Endodermal cell (in vitro differentiated cells): Measurements from ENCODE around the gene ROBO1. TPM values are rescaled to one million over a fixed set of nuclear protein-coding genes. Genes with fewer than 3 reads are reported as not detected.

Source experiments
- DNase-seq: peaks from one replicate; pipeline ENCODE4 v3.0.0-alpha.2; 2017
- H3K27ac ChIP-seq: 2 replicates; pipeline ENCODE4 v1.5.1; 2013; ENCODE audit warnings: mild to moderate bottlenecking, low read depth, low read length, moderate library complexity
- H3K27me3 ChIP-seq: 2 replicates; pipeline ENCODE4 v1.6.1; 2013; ENCODE audit warnings: mild to moderate bottlenecking, low read length, moderate library complexity; ENCODE audit not compliant: insufficient read depth, control insufficient read depth, poor library complexity, severe bottlenecking
- H3K36me3 ChIP-seq: 2 replicates; pipeline ENCODE4 v1.7.0; 2013; ENCODE audit warnings: mild to moderate bottlenecking, low read length, moderate library complexity; ENCODE audit not compliant: control insufficient read depth, insufficient read depth
- H3K4me1 ChIP-seq: one replicate; pipeline ENCODE4 v1.7.0; 2013; ENCODE audit warnings: low read length; ENCODE audit not compliant: control insufficient read depth, insufficient read depth
- H3K4me3 ChIP-seq: 2 replicates; pipeline ENCODE4 v1.5.1; 2013; ENCODE audit warnings: mild to moderate bottlenecking, low read length, moderate library complexity
- H3K9ac ChIP-seq: 2 replicates; pipeline ENCODE4 v1.6.1; 2013; ENCODE audit warnings: mild to moderate bottlenecking, low read length, moderate library complexity; ENCODE audit not compliant: poor library complexity, severe bottlenecking; ENCODE audit errors: extremely low read depth
- H3K9me3 ChIP-seq: 2 replicates; pipeline ENCODE4 v1.6.1; 2013; ENCODE audit warnings: mild to moderate bottlenecking, low read length, moderate library complexity; ENCODE audit not compliant: control insufficient read depth
- H3K27ac Mint-ChIP-seq: 2 replicates; pipeline ENCODE4 v1.8.0; 2020; ENCODE audit warnings: mixed read lengths
- H3K27me3 Mint-ChIP-seq: 2 replicates; pipeline ENCODE4 v1.8.0; 2021; ENCODE audit warnings: mild to moderate bottlenecking, mixed read lengths; ENCODE audit not compliant: insufficient read depth
- H3K36me3 Mint-ChIP-seq: 2 replicates; pipeline ENCODE4 v1.8.0; 2020; ENCODE audit warnings: low read depth, mixed read lengths
- H3K4me1 Mint-ChIP-seq: 2 replicates; pipeline ENCODE4 v1.8.0; 2020; ENCODE audit warnings: mixed read lengths
- H3K4me3 Mint-ChIP-seq: 2 replicates; pipeline ENCODE4 v1.8.0; 2020; ENCODE audit warnings: mild to moderate bottlenecking, moderate library complexity, mixed read lengths
- H3K9me3 Mint-ChIP-seq: 2 replicates; pipeline ENCODE4 v1.8.0; 2020; ENCODE audit warnings: mild to moderate bottlenecking, mixed read lengths
- CTCF ChIP-seq: fragments of 200-600 bp; sonication (generic); conservative IDR thresholded peaks from 2 replicates; pipeline ENCODE4 v1.5.0; 2021; ENCODE audit warnings: antibody characterized with exemption, mild to moderate bottlenecking
- WGBS, 2 experiments: methylation state at CpG; one replicate each; pipeline versions ENCODE4 v1.1.5 to v1.1.7; 2013; ENCODE audit warnings: missing lambda C conversion rate in 2 of 2, mixed read lengths in 1 of 2; ENCODE audit not compliant: insufficient coverage in 1 of 2, insufficient read length in 1 of 2; 5-methylcytosine and 5-hydroxymethylcytosine counted together
- total RNA-seq, 2 donors: library from RNA; stranded (reverse); fragmentation: NEBNext Ultra II Directional in 1 of 2; extraction: Animal tissue kit (Norgen Biotek cat#: 25700) in 1 of 2; gene quantifications; 2 replicates in 1 of 2; 3 replicates in 1 of 2; pipeline ENCODE4 v1.2.1, GENCODE V29; 2021

ROBO1 gene
- total RNA-seq, 2 donors from 2014 or later = 74.8 to 75.9 TPM

GRCh38 chr3:79159736-79160135, 608.1 kb downstream of the ROBO1 start:
- Mint-ChIP-seq H3K27me3 (no peaks in the 10 kb centered on the region), H3K4me1 (no peaks in the 10 kb centered on the region), H3K4me3 (no peak overlapping the region), H3K27ac (no peak overlapping the region), H3K36me3 (no peaks in the 10 kb centered on the region), H3K9me3 (no peaks in the 10 kb centered on the region)
- WGBS, 2 experiments = 90 to 100% methylated on average over 2 of the region's 2 CpGs
- Histone ChIP-seq H3K27ac (no peak overlapping the region), H3K4me3 (no peak overlapping the region), H3K36me3 (no peaks in the 10 kb centered on the region), H3K27me3 (no peaks in the 10 kb centered on the region), H3K9me3 (no peaks in the 10 kb centered on the region), H3K9ac (no peak overlapping the region), H3K4me1 (no peaks in the 10 kb centered on the region)
- TF ChIP-seq CTCF = no peak
- no peak for DNase-seq

GRCh38 chr3:79157191-79157590, 610.6 kb downstream of the ROBO1 start:
- Histone ChIP-seq H3K4me3 (no peak overlapping the region), H3K27me3 (no peaks in the 10 kb centered on the region), H3K4me1 (no peaks in the 10 kb centered on the region), H3K9ac (no peak overlapping the region), H3K27ac (no peak overlapping the region), H3K36me3 (no peaks in the 10 kb centered on the region), H3K9me3 (peaks cover under 1% of the 10 kb centered on the region)
- no peaks in the 10 kb centered on the region for H3K4me1 Mint-ChIP-seq
- no peak for TF ChIP-seq CTCF
- no peaks in the 10 kb centered on the region for H3K9me3 Mint-ChIP-seq
- H3K27me3 Mint-ChIP-seq = no peaks in the 10 kb centered on the region
- no peak for DNase-seq
- H3K36me3 Mint-ChIP-seq = no peaks in the 10 kb centered on the region
- H3K27ac Mint-ChIP-seq = no peak overlapping the region
- H3K4me3 Mint-ChIP-seq = no peak overlapping the region

DNA sequence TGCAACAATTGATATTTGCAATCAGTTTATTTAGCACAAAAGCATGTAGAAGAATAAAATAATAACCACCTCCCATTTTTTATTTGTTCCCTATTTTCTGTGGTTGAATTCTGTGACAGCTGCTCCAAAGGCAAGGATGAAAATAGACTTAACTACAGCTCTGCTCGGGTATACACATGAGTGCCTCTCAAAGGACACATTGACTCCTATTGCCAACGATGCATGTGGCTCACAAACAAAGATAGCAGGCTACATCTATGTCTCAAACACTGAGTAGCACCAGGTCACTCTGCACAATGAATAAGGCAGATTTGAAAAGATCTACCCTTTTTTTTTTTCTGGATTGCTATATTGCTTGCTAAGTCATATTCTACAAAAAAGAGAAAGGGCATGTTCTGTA, 612.9 kb downstream of the ROBO1 start:
- Mint-ChIP-seq H3K9me3 (peaks cover 12% of the 10 kb centered on the region), H3K27ac (no peak overlapping the region), H3K27me3 (no peaks in the 10 kb centered on the region), H3K36me3 (peaks cover 4% of the 10 kb centered on the region), H3K4me3 (no peak overlapping the region), H3K4me1 (no peaks in the 10 kb centered on the region)
- 55 to 87% methylated on average over 2 of the region's 2 CpGs for WGBS, 2 experiments
- Histone ChIP-seq H3K27ac (peak overlapping the region; percentile 54), H3K9me3 (peaks cover 20% of the 10 kb centered on the region), H3K36me3 (no peaks in the 10 kb centered on the region), H3K9ac (no peak overlapping the region), H3K4me1 (no peaks in the 10 kb centered on the region), H3K4me3 (no peak overlapping the region), H3K27me3 (no peaks in the 10 kb centered on the region)
- DNase-seq = no peak
- no peak for TF ChIP-seq CTCF
